RCC 7860 (cell line): ENCODE results near the gene UTP20.
"Not testable (repeated sequence)": the region's sequence is repeated elsewhere in the genome, so short reads cannot be mapped to it uniquely, and the experiment has no call there.

Experiments used
- DNase-seq: peaks from one replicate; pipeline ENCODE4 v3.0.0-alpha.2; 2015; ENCODE audit warnings: low spot score
- FAIRE-seq: peaks from 2 replicates; lab custom pipeline; 2012; peaks lifted over from hg19 to GRCh38; lab: Jason Lieb, UNC

The UTP20 gene

GRCh38 chr12:101325590-101325989 lies 45.7 kb downstream of the UTP20 start:
- FAIRE-seq (no peak), DNase-seq (no peak)

- DNase-seq, result no peak
- no peak for FAIRE-seq
Measured at GRCh38 chr12:101327051-101327450, 47.1 kb downstream of the UTP20 start.

- no peak for FAIRE-seq
Measured at GRCh38 chr12:101327546-101327945, 47.6 kb downstream of the UTP20 start.

GRCh38 chr12:101328917-101329316 lies 49.0 kb downstream of the UTP20 start:
- FAIRE-seq (no peak), DNase-seq (no peak)

More at GRCh38 chr12:101327546-101327945, 47.6 kb downstream of the UTP20 start:
- no peak for DNase-seq

GRCh38 chr12:101330631-101331030 lies 50.7 kb downstream of the UTP20 start:
- FAIRE-seq, result no peak
- no peak for DNase-seq

GRCh38 chr12:101336437-101336836 lies 56.5 kb downstream of the UTP20 start:
- FAIRE-seq, result no peak

GRCh38 chr12:101338087-101338486 lies 58.2 kb downstream of the UTP20 start:
- DNase-seq (no peak), FAIRE-seq (no peak)

More at GRCh38 chr12:101336437-101336836, 56.5 kb downstream of the UTP20 start:
- no peak for DNase-seq

GRCh38 chr12:101343893-101344292 lies 64.0 kb downstream of the UTP20 start:
- FAIRE-seq, result no peak

GRCh38 chr12:101351682-101352081 lies 71.8 kb downstream of the UTP20 start:
- no peak for DNase-seq
- FAIRE-seq, result no peak

More at GRCh38 chr12:101343893-101344292, 64.0 kb downstream of the UTP20 start:
- DNase-seq, result no peak

- FAIRE-seq, result no peak
- no peak for DNase-seq
Measured at GRCh38 chr12:101356794-101357193, 76.9 kb downstream of the UTP20 start.

GRCh38 chr12:101361455-101361854 lies 81.5 kb downstream of the UTP20 start:
- FAIRE-seq (no peak), DNase-seq (no peak)

GRCh38 chr12:101368016-101368415 lies 88.1 kb downstream of the UTP20 start:
- FAIRE-seq (no peak), DNase-seq (no peak)

- no peak for FAIRE-seq
- no peak for DNase-seq
Measured at GRCh38 chr12:101372431-101372830, 92.5 kb downstream of the UTP20 start.

- DNase-seq (no peak), FAIRE-seq (no peak)
Measured at GRCh38 chr12:101375573-101375972, 95.7 kb downstream of the UTP20 start.

GRCh38 chr12:101379149-101379548 lies 99.2 kb downstream of the UTP20 start:
- FAIRE-seq, result no peak
- no peak for DNase-seq

GRCh38 chr12:101391181-101391580 lies 111.3 kb downstream of the UTP20 start:
- DNase-seq, FAIRE-seq: not testable (repeated sequence)

GRCh38 chr12:101407049-101407435 lies 127.1 kb downstream of the UTP20 start:
- DNase-seq, result no peak
- FAIRE-seq, result no peak

- DNase-seq (peak; percentile 63), FAIRE-seq (no peak)
Measured at GRCh38 chr12:101407436-101408345, 127.8 kb downstream of the UTP20 start, which contains the start of gene ARL1. Gene ARL1 (minus strand): TSS chr12:101407772. CDS start chr12:101407645, 127 bp downstream.

GRCh38 chr12:101410169-101410568 lies 130.3 kb downstream of the UTP20 start:
- not testable (repeated sequence) for DNase-seq, FAIRE-seq

- DNase-seq (peak; percentile 41), FAIRE-seq (peak; percentile 77)
Measured at GRCh38 chr12:101414533-101415119, 134.7 kb downstream of the UTP20 start.

- no peak for DNase-seq
- no peak for FAIRE-seq
Measured at GRCh38 chr12:101415228-101415627, 135.3 kb downstream of the UTP20 start.

GRCh38 chr12:101422066-101422465 lies 142.2 kb downstream of the UTP20 start:
- FAIRE-seq, DNase-seq: not testable (repeated sequence)
